HUES48 (cell line): ENCODE results near the gene ME3.

Experiments used
- H3K27ac ChIP-seq: one replicate; pipeline ENCODE4 v1.7.0; 2013; ENCODE audit warnings: low read depth, low read length, inconsistent platforms
- H3K27me3 ChIP-seq: 2 replicates; pipeline ENCODE4 v1.6.1; 2013; ENCODE audit warnings: mild to moderate bottlenecking, low read length; ENCODE audit not compliant: control insufficient read depth, insufficient read depth
- H3K36me3 ChIP-seq: 2 replicates; pipeline ENCODE4 v1.6.1; 2013; ENCODE audit warnings: low read length; ENCODE audit not compliant: control insufficient read depth, insufficient read depth
- H3K4me1 ChIP-seq: 2 replicates; pipeline ENCODE4 v1.6.1; 2013; ENCODE audit warnings: mild to moderate bottlenecking, low read length; ENCODE audit not compliant: control insufficient read depth, insufficient read depth
- H3K4me3 ChIP-seq: 2 replicates; pipeline ENCODE4 v1.5.1; 2013; ENCODE audit warnings: mild to moderate bottlenecking, low read depth, low read length
- H3K9ac ChIP-seq: 2 replicates; pipeline ENCODE4 v1.6.1; 2013; ENCODE audit warnings: mild to moderate bottlenecking, low read depth, low read length, moderate library complexity
- H3K9me3 ChIP-seq: 2 replicates; pipeline ENCODE4 v1.6.1; 2013; ENCODE audit warnings: low read length; ENCODE audit not compliant: control insufficient read depth, insufficient read depth

The ME3 gene

DNA sequence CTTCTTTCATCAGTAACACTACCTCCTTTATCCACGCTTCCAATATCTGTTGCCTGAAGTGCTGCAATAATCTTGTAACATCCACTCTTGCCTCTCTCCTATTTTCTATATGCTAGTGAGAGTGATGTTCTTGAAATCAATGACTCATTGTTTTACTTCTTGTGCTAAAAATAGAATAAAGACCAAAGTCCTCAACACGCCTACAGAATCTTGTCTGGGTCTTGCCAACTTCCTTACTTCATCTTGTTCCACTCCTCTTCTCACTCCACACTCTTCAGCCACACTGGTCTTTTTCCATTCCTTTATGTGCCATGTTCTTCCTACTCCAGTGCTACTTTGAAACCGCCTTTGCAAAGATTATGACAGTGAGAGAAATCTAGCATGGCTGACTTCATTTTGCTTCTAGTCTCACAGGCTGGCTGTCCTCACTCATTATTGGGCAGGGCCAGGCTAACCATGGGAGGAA is 161.3 kb downstream of the ME3 start:
- H3K9ac ChIP-seq = no peak overlapping the region
- peaks cover 14% of the 10 kb centered on the region for H3K4me1 ChIP-seq
- no peaks in the 10 kb centered on the region for H3K27me3 ChIP-seq
- no peak overlapping the region for H3K4me3 ChIP-seq
- H3K9me3 ChIP-seq = peaks cover 7% of the 10 kb centered on the region; the same call in 1 of the 2 replicates
- H3K27ac ChIP-seq = no peak overlapping the region
- H3K36me3 ChIP-seq = no peaks in the 10 kb centered on the region

DNA sequence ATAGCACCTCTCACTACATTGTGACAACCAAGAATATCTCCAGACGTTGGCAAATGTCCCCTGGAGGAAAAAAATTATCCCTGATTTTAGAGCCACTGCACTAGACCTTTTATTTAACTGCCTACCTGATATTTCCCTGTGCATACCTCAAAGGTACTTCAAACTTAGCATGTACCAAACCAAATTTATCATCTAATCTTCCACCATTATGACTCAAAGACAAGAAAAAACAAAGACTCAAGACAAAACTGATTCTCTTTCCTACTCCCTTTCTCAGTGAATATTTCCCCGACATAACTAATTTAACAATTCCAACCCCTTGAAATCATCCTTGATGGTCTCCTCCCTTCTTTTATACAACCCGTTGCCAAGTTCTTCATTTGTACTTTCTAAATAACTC is 161.7 kb downstream of the ME3 start:
- H3K4me3 ChIP-seq = no peak overlapping the region
- H3K27me3 ChIP-seq = no peaks in the 10 kb centered on the region
- peaks cover 7% of the 10 kb centered on the region; the same call in 1 of the 2 replicates for H3K9me3 ChIP-seq
- no peak overlapping the region for H3K9ac ChIP-seq
- no peak overlapping the region for H3K27ac ChIP-seq
- H3K4me1 ChIP-seq = peaks cover 14% of the 10 kb centered on the region
- H3K36me3 ChIP-seq = no peaks in the 10 kb centered on the region

DNA sequence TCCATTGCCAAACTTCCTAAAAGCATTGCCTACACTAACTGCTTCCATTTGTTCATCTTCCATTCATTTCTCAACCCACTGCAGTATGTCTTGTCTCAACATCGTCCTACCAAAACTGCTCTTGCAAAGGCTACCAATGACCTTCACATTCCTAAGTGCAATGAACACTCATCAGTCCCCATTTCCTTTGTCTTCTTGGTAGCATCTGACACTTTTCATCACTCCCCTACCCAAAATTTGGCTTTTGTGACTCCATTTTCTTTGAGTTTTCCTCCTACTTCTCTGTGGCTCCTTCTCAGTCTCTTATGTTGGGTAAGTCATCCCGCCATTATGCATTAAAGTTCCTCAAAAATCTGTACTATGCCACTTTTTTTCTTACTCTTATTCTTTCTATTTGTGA is 162.3 kb downstream of the ME3 start:
- no peaks in the 10 kb centered on the region for H3K36me3 ChIP-seq
- peaks cover 14% of the 10 kb centered on the region for H3K4me1 ChIP-seq
- peaks cover 7% of the 10 kb centered on the region; the same call in 1 of the 2 replicates for H3K9me3 ChIP-seq
- no peak overlapping the region for H3K4me3 ChIP-seq
- H3K9ac ChIP-seq = no peak overlapping the region
- no peak overlapping the region for H3K27ac ChIP-seq
- no peaks in the 10 kb centered on the region for H3K27me3 ChIP-seq

DNA sequence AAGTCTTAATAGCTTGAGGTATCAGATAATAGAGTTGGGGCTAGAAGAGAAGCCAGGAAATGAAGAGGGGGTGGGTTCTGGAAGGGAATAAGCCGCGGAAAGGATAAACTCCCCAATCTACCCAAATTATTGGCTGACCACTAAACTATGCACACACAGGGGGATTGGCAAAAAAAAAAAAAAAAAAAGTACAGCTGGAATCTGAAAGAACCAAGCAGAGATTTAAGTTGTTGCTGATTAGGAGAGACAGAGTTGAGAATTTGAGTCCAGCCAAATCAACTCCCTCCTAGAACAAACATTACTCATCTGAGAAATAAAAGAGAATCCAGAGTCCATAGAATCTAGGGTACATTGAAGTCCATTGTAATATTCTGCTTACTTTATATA is 162.8 kb downstream of the ME3 start:
- Histone ChIP-seq H3K9ac (no peak overlapping the region), H3K4me1 (peaks cover 14% of the 10 kb centered on the region), H3K27me3 (no peaks in the 10 kb centered on the region), H3K36me3 (no peaks in the 10 kb centered on the region), H3K9me3 (peaks cover 7% of the 10 kb centered on the region; the same call in 1 of the 2 replicates), H3K4me3 (no peak overlapping the region), H3K27ac (no peak overlapping the region)

DNA sequence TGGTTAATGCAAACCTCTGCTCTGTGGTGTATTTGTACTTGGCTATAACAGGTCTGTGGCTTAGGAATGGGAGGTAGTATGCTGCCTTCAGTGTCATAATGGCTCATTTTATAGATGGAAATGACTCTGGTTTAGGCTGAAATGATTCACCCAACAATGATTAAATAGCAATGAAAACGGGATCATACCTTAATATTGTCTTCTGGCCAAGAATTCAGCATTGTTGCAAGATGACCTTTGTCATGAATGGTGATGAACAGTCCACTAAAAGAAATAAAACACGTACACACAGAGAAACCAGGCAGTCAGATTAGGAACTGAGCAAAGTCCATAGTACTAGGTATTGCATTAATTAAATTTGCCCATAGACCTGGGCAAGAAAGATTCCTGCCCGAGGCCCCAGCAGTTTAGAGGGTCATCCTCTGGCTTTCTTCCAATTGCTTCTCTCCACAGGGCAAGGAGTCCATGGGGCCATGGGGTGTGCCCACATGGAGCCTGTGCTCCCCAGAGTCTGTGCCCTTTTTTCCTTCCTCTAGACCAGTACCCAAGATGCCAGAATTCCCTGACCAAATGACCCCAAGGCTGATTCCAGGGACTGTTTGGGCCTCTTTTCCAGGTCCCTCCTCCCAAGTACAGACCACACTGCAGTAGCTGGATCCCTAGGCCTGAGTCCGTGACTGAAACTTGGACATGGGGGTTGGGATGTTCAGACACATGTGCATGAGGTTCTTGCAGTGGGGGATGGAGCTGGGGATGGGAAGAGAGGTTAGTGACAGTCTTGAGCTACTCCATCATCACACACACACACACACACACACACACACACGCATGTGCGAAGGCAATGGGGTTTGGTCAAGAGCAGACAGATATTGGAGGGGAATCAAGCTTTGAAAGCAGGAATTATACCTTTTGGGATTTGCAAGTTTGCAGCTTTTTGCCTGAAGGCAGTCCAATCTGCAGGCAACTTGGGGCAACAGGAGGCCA is 163.5 kb downstream of the ME3 start:
- Histone ChIP-seq H3K36me3 (no peaks in the 10 kb centered on the region), H3K9me3 (peaks cover 7% of the 10 kb centered on the region; the same call in 1 of the 2 replicates), H3K4me3 (no peak overlapping the region), H3K9ac (no peak overlapping the region), H3K27ac (no peak overlapping the region), H3K4me1 (peaks cover 14% of the 10 kb centered on the region), H3K27me3 (no peaks in the 10 kb centered on the region)

DNA sequence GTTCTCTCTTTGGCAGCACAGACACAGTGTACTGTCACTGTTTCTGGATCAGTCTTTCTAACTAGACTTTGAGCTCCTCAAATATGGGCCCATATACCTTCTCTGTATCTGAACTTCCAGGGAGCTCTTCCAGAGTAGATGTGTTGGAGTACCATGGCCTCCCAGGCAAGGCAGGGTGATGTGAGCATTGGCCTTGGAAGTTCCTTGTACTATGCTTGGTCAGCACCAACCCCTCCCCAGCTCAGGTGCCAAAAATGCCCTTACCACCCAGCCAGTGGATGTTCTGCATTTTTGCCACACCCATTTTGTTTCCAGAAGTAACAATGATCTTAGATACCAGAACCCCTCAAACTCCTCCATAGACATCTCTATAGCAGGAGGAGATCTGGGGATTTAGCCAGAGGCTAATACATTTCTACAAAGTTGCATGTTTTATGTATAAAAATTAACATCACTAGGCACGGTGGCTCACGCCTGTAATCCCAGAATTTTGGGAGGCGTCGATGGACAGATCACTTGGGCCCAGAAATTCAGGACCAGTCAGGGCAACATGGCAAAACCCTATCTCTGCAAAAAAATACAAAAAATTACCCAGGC is 165.1 kb downstream of the ME3 start:
- Histone ChIP-seq H3K36me3 (no peaks in the 10 kb centered on the region), H3K4me1 (peaks cover under 1% of the 10 kb centered on the region; the same call in 1 of the 2 replicates), H3K9me3 (peaks cover 7% of the 10 kb centered on the region; the same call in 1 of the 2 replicates), H3K27ac (no peak overlapping the region), H3K27me3 (no peaks in the 10 kb centered on the region), H3K4me3 (no peak overlapping the region), H3K9ac (no peak overlapping the region)

DNA sequence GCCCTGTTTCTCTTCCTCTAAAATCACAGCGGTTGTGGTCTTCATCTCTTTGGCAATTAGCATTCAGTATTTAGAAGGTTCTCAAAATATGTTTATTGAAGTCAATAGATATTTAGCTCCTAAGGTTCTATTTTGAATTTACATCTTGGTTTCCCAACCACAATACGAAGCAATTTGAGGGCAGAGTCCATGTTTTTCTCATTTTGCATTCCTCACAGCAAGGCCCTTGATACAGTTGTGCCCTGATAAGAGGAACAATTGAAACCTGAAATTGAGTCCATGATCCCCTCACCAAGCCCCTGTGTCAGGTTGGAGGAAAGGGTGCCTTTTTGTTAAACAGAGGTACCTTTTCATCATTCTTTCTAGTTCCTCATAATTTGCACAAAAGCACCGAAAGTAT is 166.2 kb downstream of the ME3 start:
- no peak overlapping the region for H3K27ac ChIP-seq
- H3K9me3 ChIP-seq = no peaks in the 10 kb centered on the region
- no peaks in the 10 kb centered on the region for H3K36me3 ChIP-seq
- H3K27me3 ChIP-seq = no peaks in the 10 kb centered on the region
- no peak overlapping the region for H3K4me3 ChIP-seq
- no peaks in the 10 kb centered on the region for H3K4me1 ChIP-seq
- H3K9ac ChIP-seq = no peak overlapping the region

DNA sequence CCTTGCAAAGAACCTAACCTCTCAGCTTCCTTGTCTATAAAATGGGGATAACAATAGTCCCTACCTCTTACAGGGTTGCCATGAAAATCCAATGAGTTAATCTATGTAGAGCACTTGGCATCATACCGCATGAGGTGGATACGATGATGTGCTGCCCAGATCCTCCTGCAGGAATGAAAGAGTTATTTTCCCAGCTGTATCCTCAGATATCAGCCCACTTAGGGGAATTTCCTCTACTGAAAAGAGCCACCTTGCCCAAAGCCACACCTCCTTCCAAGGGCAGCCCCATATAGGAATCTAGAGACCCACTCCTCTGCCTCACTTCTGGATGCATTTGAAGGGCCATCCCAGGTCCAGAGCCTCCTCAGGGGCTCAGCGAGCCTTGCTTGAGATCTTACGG is 169.3 kb downstream of the ME3 start:
- H3K27me3 ChIP-seq = no peaks in the 10 kb centered on the region
- no peak overlapping the region for H3K27ac ChIP-seq
- H3K4me3 ChIP-seq = no peak overlapping the region
- H3K4me1 ChIP-seq = no peaks in the 10 kb centered on the region
- H3K9ac ChIP-seq = no peak overlapping the region
- H3K9me3 ChIP-seq = no peaks in the 10 kb centered on the region
- no peaks in the 10 kb centered on the region for H3K36me3 ChIP-seq

DNA sequence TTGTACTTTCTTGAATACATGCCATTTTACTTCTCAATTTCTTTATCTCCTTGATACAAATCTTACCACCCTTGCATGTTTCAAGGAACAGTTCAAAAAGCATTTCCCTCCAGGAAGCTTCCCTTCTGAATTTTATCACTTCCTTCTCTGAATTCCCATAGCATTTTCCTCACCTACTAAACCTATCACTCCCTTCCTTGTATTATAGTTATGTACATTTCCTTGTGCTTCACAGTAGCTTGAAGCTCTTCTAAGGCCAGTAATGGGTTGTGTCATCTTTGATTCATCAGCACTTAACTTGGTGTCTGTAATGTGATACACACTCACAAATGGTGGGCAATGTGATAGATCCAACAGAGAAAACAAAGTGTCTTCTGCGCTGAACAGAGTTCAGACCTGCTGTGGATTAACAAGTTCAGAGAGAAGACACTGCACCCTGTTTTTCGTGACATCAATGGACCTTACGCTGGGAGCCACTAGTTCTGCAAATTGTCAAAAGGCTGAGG is 170.2 kb downstream of the ME3 start:
- Histone ChIP-seq H3K27me3 (no peaks in the 10 kb centered on the region), H3K4me3 (no peak overlapping the region), H3K27ac (no peak overlapping the region), H3K9ac (no peak overlapping the region), H3K36me3 (no peaks in the 10 kb centered on the region), H3K9me3 (no peaks in the 10 kb centered on the region), H3K4me1 (no peaks in the 10 kb centered on the region)

DNA sequence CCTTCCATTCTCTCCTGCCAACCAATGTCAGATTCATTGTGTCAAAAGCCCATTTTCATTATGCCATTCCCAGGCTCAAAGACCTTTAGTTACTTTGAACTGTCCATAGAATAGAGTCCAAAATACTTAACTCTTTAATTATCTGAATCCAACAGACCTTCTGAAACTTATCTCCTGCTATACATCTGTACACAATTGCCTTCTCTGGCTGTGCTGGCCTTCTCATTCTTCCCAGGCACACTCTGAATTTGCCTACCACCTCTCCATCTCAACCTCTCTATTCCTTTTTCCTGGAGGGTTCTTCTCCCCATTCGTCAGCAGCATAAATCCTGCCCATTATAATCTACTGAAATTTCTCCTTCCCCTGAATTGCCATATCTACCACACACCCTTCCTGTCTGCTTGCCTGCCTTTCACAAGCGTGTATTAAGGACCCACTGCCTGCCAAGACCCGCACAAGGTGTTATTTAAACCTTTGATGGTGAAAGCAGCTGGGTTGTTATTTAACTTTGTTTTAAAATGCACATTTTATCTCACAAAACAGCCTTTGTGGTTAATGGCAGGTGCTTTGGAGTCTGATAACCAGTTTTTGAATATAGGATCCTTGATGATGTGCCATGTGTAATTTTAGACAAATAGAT is 171.8 kb downstream of the ME3 start:
- Histone ChIP-seq H3K9me3 (no peaks in the 10 kb centered on the region), H3K36me3 (no peaks in the 10 kb centered on the region), H3K9ac (no peak overlapping the region), H3K4me3 (no peak overlapping the region), H3K27ac (no peak overlapping the region), H3K27me3 (no peaks in the 10 kb centered on the region), H3K4me1 (peaks cover 4% of the 10 kb centered on the region; the same call in 1 of the 2 replicates)
